Esophagus muscularis mucosa (tissue), 3 donors: ENCODE measurements around the gene PLK1.

Source experiments
- CTCF ChIP-seq, 3 experiments: fragments of 200-600 bp in 2 of 3; fragments of 450-650 bp in 1 of 3; sonication (generic) in 2 of 3; IDR thresholded peaks; one replicate each; pipeline ENCODE4 v1.5.1; 2017 to 2019; ENCODE audit warnings: antibody characterized with exemption in 3 of 3, mild to moderate bottlenecking in 2 of 3, moderate library complexity in 1 of 3
- POLR2A ChIP-seq: fragments of 450-650 bp; IDR thresholded peaks from one replicate; pipeline ENCODE4 v1.6.1; 2017; ENCODE audit warnings: antibody characterized with exemption, moderate library complexity, mild to moderate bottlenecking, low read depth

- no peak for TF ChIP-seq CTCF (IDR thresholded peaks at IDR 0.05)
- no peak for TF ChIP-seq POLR2A
Observed at GRCh38 chr16:23679274-23679985, 741 bp downstream of the PLK1 start.
